ENCODE data around the gene SEMA5A.

Gene SEMA5A

GRCh38 chr5:9331372-9331771 lies 214.5 kb downstream of the SEMA5A start:
- H3K4me1 Mint-ChIP-seq (ENCODE audit: low read depth) = no peaks in the 10 kb centered on the region
- no peak overlapping the region for H3K27ac Mint-ChIP-seq
- H3K27me3 Mint-ChIP-seq = no peaks in the 10 kb centered on the region
- H3K9me3 Mint-ChIP-seq (ENCODE audit: low read depth) = peaks cover 4% of the 10 kb centered on the region
- no peak overlapping the region for H3K4me3 Mint-ChIP-seq
- H3K36me3 Mint-ChIP-seq = no peaks in the 10 kb centered on the region

DNA sequence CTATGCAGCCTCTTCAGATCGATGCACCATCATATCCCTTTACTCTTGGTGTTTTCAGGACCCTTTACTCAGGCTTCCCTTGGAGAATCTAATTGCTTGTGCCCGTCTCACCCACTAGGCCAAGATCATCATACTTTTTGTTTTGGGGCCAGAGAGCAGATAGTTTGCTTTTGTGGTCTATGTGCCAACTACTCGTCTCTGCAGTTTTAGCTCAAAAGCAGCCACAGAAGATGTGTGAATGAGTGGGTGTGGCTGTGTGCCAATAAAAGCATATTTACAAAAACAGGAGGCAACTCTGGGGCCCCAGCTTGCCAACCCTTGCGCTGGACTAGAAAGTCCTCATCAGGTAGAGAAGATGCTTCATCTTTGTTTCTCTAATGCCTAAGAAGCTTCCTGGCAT lies 216.8 kb downstream of the SEMA5A start:
- Mint-ChIP-seq H3K9me3 (ENCODE audit: low read depth) (no peaks in the 10 kb centered on the region), H3K4me3 (no peak overlapping the region), H3K27ac (no peak overlapping the region), H3K27me3 (no peaks in the 10 kb centered on the region), H3K4me1 (ENCODE audit: low read depth) (no peaks in the 10 kb centered on the region), H3K36me3 (no peaks in the 10 kb centered on the region)

- Mint-ChIP-seq H3K9me3 (ENCODE audit: low read depth) (no peaks in the 10 kb centered on the region), H3K4me3 (no peak overlapping the region), H3K27ac (no peak overlapping the region), H3K36me3 (no peaks in the 10 kb centered on the region), H3K27me3 (no peaks in the 10 kb centered on the region), H3K4me1 (ENCODE audit: low read depth) (no peaks in the 10 kb centered on the region)
Measured at GRCh38 chr5:9325549-9325948, 220.3 kb downstream of the SEMA5A start.

DNA sequence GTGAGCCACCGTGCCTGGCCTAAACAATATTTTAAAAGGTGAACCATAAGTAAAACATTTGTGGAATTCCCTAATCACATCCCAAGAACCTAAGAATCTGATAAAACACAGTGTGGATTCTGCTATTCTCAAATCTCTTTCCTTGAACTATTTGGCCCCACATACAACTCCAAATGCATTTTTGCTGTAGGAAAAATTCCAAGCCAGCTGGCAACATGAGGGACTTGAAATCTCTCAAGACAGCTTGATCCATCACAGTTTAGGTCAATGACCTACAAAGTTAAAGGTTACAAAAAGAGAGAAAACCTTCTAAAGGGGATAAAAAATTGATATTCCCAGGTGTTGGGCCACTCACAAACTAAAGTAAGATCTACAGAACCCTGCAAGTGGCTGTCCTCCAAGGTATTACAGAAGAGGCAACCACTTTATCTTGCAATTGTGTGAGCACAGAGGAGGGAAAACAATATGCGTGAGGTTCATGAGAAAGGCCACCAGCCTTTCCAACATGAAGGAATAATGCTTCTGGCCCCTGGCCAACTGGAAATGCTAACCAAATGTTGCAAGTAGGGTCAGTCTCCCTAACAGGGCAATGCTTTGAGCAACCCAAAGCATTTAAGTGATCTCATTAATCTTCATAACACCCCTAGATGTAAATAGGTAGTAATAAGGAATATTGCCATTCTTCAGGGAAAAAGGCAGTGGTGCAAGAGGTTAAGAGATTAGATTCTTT lies 221.4 kb downstream of the SEMA5A start:
- H3K27ac Mint-ChIP-seq = no peak overlapping the region
- H3K27me3 Mint-ChIP-seq = no peaks in the 10 kb centered on the region
- no peaks in the 10 kb centered on the region for H3K36me3 Mint-ChIP-seq
- H3K9me3 Mint-ChIP-seq (ENCODE audit: low read depth) = no peaks in the 10 kb centered on the region
- no peak overlapping the region for H3K4me3 Mint-ChIP-seq
- no peaks in the 10 kb centered on the region for H3K4me1 Mint-ChIP-seq (ENCODE audit: low read depth)

- Mint-ChIP-seq H3K4me3 (no peak overlapping the region), H3K27me3 (no peaks in the 10 kb centered on the region), H3K4me1 (ENCODE audit: low read depth) (no peaks in the 10 kb centered on the region), H3K36me3 (no peaks in the 10 kb centered on the region), H3K27ac (no peak overlapping the region), H3K9me3 (ENCODE audit: low read depth) (no peaks in the 10 kb centered on the region)
Measured at GRCh38 chr5:9320652-9321051, 225.2 kb downstream of the SEMA5A start.

DNA sequence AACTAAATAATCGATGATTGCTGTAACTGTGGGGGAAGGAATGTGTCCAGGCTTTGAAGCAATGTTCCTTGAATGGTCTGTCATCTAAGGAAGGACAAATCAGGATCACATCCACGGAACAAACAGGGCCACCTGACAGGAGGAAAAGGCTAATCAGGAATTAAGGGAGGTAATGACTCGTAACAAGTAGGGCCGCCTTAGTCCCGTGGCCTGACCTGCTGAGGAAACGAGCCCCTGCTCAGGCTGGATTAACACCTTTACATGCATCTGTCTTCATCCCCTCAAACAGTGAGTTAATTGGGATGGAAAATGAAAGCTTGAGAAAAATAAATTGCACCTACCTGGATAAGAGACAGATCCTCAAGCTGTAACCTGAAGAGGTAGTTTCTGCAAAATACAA lies 227.8 kb downstream of the SEMA5A start:
- no peak overlapping the region for H3K27ac Mint-ChIP-seq
- H3K36me3 Mint-ChIP-seq = no peaks in the 10 kb centered on the region
- no peaks in the 10 kb centered on the region for H3K9me3 Mint-ChIP-seq (ENCODE audit: low read depth)

GRCh38 chr5:9316733-9317132 lies 229.1 kb downstream of the SEMA5A start:
- Mint-ChIP-seq H3K27ac (no peak overlapping the region), H3K4me1 (ENCODE audit: low read depth) (no peaks in the 10 kb centered on the region), H3K4me3 (no peak overlapping the region)

More for the DNA sequence above, 227.8 kb downstream of the SEMA5A start:
- no peak overlapping the region for H3K4me3 Mint-ChIP-seq
- H3K27me3 Mint-ChIP-seq = no peaks in the 10 kb centered on the region
- H3K4me1 Mint-ChIP-seq (ENCODE audit: low read depth) = no peaks in the 10 kb centered on the region

DNA sequence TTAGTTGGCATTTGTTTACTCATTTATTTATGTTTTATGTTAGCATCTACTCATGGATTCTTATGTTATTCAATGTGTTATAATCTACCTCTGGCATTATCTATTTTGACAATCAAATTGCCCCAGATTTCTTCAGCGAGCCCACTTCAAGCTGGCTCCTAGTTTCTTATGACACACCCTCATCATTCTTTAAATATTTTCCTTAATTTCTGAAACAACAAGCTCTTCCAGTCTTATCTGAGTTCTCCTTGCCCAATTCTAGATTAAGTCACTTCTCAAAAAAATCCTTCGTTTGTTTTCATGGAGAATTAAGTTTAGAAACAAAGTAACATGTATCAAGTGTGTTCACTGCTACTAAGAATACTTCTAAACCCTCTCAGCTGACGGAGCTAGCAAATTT lies 229.8 kb downstream of the SEMA5A start:
- H3K27me3 Mint-ChIP-seq = no peaks in the 10 kb centered on the region
- no peaks in the 10 kb centered on the region for H3K9me3 Mint-ChIP-seq (ENCODE audit: low read depth)
- H3K4me3 Mint-ChIP-seq = no peak overlapping the region
- H3K36me3 Mint-ChIP-seq = no peaks in the 10 kb centered on the region
- H3K4me1 Mint-ChIP-seq (ENCODE audit: low read depth) = no peaks in the 10 kb centered on the region
- H3K27ac Mint-ChIP-seq = no peak overlapping the region

More at GRCh38 chr5:9316733-9317132, 229.1 kb downstream of the SEMA5A start:
- no peaks in the 10 kb centered on the region for H3K27me3 Mint-ChIP-seq
- H3K9me3 Mint-ChIP-seq (ENCODE audit: low read depth) = no peaks in the 10 kb centered on the region
- H3K36me3 Mint-ChIP-seq = no peaks in the 10 kb centered on the region

- H3K36me3 Mint-ChIP-seq = no peaks in the 10 kb centered on the region
- H3K9me3 Mint-ChIP-seq (ENCODE audit: low read depth) = peaks cover 3% of the 10 kb centered on the region
- H3K4me1 Mint-ChIP-seq (ENCODE audit: low read depth) = no peaks in the 10 kb centered on the region
- H3K27me3 Mint-ChIP-seq = no peaks in the 10 kb centered on the region
- no peak overlapping the region for H3K27ac Mint-ChIP-seq
- no peak overlapping the region for H3K4me3 Mint-ChIP-seq
Measured at GRCh38 chr5:9314558-9314957, 231.3 kb downstream of the SEMA5A start.

DNA sequence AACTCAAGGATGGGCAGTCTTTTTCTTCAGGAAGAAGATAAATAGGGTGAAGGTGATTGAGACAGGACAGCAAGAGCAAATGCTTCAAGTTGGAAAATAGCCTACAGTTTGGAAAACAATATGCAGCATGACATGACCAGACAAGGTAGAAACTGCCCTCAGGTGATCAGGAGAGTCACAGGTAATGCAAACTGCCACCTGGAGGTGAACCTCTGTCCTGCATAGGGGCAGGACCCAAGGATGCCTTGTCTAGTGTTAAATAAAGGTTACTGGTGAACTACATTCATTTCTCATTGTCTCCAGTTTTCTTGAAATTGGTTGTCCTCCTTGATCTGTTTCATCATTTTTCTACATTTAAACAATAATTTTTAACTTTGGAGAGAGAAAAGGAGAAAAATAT lies 232.1 kb downstream of the SEMA5A start:
- no peaks in the 10 kb centered on the region for H3K27me3 Mint-ChIP-seq
- H3K36me3 Mint-ChIP-seq = no peaks in the 10 kb centered on the region
- H3K4me1 Mint-ChIP-seq (ENCODE audit: low read depth) = no peaks in the 10 kb centered on the region
- H3K9me3 Mint-ChIP-seq (ENCODE audit: low read depth) = peaks cover 4% of the 10 kb centered on the region
- no peak overlapping the region for H3K27ac Mint-ChIP-seq
- H3K4me3 Mint-ChIP-seq = no peak overlapping the region

GRCh38 chr5:9307150-9307549 lies 238.7 kb downstream of the SEMA5A start:
- H3K27ac Mint-ChIP-seq = no peak overlapping the region
- H3K27me3 Mint-ChIP-seq = no peaks in the 10 kb centered on the region
- no peak overlapping the region for H3K4me3 Mint-ChIP-seq
- H3K36me3 Mint-ChIP-seq = no peaks in the 10 kb centered on the region
- H3K9me3 Mint-ChIP-seq (ENCODE audit: low read depth) = peaks cover 8% of the 10 kb centered on the region
- no peaks in the 10 kb centered on the region for H3K4me1 Mint-ChIP-seq (ENCODE audit: low read depth)

- Mint-ChIP-seq H3K27ac (no peak overlapping the region), H3K27me3 (no peaks in the 10 kb centered on the region), H3K4me3 (no peak overlapping the region), H3K36me3 (no peaks in the 10 kb centered on the region), H3K9me3 (ENCODE audit: low read depth) (peaks cover 13% of the 10 kb centered on the region), H3K4me1 (ENCODE audit: low read depth) (no peaks in the 10 kb centered on the region)
Measured at GRCh38 chr5:9302218-9302617, 243.7 kb downstream of the SEMA5A start.

GRCh38 chr5:9301200-9301599 lies 244.7 kb downstream of the SEMA5A start:
- Mint-ChIP-seq H3K27ac (no peak overlapping the region), H3K4me1 (ENCODE audit: low read depth) (no peaks in the 10 kb centered on the region), H3K27me3 (no peaks in the 10 kb centered on the region), H3K4me3 (no peak overlapping the region), H3K9me3 (ENCODE audit: low read depth) (peaks cover 13% of the 10 kb centered on the region), H3K36me3 (no peaks in the 10 kb centered on the region)

GRCh38 chr5:9297134-9297533 lies 248.7 kb downstream of the SEMA5A start:
- Mint-ChIP-seq H3K9me3 (ENCODE audit: low read depth) (peaks cover 17% of the 10 kb centered on the region), H3K4me3 (no peak overlapping the region), H3K36me3 (no peaks in the 10 kb centered on the region), H3K27me3 (no peaks in the 10 kb centered on the region), H3K4me1 (ENCODE audit: low read depth) (no peaks in the 10 kb centered on the region), H3K27ac (no peak overlapping the region)

DNA sequence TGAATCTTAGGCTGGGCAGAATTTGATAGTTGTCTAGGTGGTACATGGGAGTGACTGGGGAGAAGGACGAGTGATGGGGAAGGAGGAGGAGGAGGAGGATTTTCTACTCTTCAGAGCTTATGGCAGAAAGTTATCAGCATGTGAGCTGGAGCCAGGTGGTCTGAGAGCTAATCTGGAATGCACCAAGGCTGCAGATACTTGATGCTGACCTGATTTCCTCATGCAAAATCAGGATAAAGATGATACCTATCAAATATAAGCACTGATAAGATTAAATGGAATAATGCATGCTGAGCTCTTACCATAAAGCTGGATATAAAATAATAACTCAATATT lies 250.4 kb downstream of the SEMA5A start:
- Mint-ChIP-seq H3K4me3 (no peak overlapping the region), H3K27ac (no peak overlapping the region), H3K9me3 (ENCODE audit: low read depth) (peaks cover 13% of the 10 kb centered on the region), H3K27me3 (no peaks in the 10 kb centered on the region), H3K36me3 (no peaks in the 10 kb centered on the region), H3K4me1 (ENCODE audit: low read depth) (no peaks in the 10 kb centered on the region)

- Mint-ChIP-seq H3K27ac (no peak overlapping the region), H3K4me3 (no peak overlapping the region), H3K4me1 (ENCODE audit: low read depth) (no peaks in the 10 kb centered on the region), H3K27me3 (no peaks in the 10 kb centered on the region), H3K9me3 (ENCODE audit: low read depth) (peaks cover 12% of the 10 kb centered on the region), H3K36me3 (no peaks in the 10 kb centered on the region)
Measured at GRCh38 chr5:9294793-9295465, 250.9 kb downstream of the SEMA5A start.
